Brain microvascular endothelial cell (primary cell): ENCODE measurements around the gene HMGB1.
A peak's percentile ranks its signal among the peaks of the same experiment; 100 is the strongest.

Experiments used
- DNase-seq: peaks from one replicate; pipeline ENCODE4 v3.0.0-alpha.2; 2020
- H3K27ac ChIP-seq: fragments of 250-450 bp; sonication (Bioruptor Pico); 2 replicates; pipeline ENCODE4 v1.5.1; 2020; ENCODE audit warnings: mild to moderate bottlenecking, moderate library complexity
- H3K27me3 ChIP-seq: fragments of 250-450 bp; sonication (Bioruptor Pico); replicated peaks from 2 replicates; pipeline ENCODE4 v1.5.1; 2020; ENCODE audit warnings: mild to moderate bottlenecking
- H3K36me3 ChIP-seq: fragments of 250-450 bp; sonication (Bioruptor Pico); replicated peaks from 2 replicates; pipeline ENCODE4 v1.5.1; 2020; ENCODE audit warnings: mild to moderate bottlenecking
- H3K4me3 ChIP-seq: 2 replicates; pipeline ENCODE4 v1.5.1; 2011; ENCODE audit warnings: low read depth, mild to moderate bottlenecking, control low read depth, low read length, moderate library complexity
- in situ Hi-C: cut with HindIII; loops from 2 replicates; pipeline ENCODE4 v1.10.0; 2017; ENCODE audit warnings: low sequenced_read_pairs, low pct_ligation_motif_present
- TF ChIP-seq, protein P1 (sequence below): IDR thresholded peaks from 2 replicates; pipeline ENCODE4 v1.5.1; 2011; ENCODE audit warnings: low read depth, mild to moderate bottlenecking, moderate library complexity, low read length, control low read depth, inconsistent platforms; ENCODE audit errors: missing control alignments

The HMGB1 gene

DNA sequence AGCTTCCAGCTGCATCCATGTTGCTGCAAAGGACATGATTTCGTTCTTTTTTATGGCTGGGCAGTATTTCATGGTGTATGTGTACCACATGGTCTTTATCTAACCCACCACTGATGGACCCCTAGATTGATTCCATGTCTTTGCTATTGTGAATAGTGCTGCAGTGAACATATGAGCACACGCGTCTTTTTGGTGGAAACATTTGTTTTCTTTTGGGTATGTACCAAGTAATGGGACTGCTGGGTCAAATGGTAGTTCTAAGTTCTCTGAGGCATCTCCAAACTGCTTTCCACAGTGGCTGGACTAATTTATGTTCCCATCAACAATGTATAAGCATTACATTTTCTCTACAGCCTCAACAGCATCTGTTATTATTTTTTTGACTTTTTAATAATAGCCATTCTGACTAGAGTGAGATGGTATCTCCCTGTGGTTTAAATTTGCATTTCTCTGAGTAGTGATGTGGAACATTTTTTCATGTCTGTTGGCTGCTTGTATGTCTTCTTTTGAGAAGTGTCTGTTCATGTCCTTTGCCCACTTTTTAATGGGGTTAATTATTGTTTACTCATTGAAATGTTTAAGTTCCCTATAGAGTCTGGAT is 50.2 kb downstream of the HMGB1 start:
- in situ Hi-C loops, result no loop called here
- H3K27me3 ChIP-seq, result no peaks in the 10 kb centered on the region
- no peaks in the 10 kb centered on the region for H3K36me3 ChIP-seq
- H3K27ac ChIP-seq, result no peak overlapping the region
- H3K4me3 ChIP-seq, result no peak overlapping the region
- no peak for DNase-seq
- TF ChIP-seq, protein P1, sequence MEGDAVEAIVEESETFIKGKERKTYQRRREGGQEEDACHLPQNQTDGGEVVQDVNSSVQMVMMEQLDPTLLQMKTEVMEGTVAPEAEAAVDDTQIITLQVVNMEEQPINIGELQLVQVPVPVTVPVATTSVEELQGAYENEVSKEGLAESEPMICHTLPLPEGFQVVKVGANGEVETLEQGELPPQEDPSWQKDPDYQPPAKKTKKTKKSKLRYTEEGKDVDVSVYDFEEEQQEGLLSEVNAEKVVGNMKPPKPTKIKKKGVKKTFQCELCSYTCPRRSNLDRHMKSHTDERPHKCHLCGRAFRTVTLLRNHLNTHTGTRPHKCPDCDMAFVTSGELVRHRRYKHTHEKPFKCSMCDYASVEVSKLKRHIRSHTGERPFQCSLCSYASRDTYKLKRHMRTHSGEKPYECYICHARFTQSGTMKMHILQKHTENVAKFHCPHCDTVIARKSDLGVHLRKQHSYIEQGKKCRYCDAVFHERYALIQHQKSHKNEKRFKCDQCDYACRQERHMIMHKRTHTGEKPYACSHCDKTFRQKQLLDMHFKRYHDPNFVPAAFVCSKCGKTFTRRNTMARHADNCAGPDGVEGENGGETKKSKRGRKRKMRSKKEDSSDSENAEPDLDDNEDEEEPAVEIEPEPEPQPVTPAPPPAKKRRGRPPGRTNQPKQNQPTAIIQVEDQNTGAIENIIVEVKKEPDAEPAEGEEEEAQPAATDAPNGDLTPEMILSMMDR, result no peak

DNA sequence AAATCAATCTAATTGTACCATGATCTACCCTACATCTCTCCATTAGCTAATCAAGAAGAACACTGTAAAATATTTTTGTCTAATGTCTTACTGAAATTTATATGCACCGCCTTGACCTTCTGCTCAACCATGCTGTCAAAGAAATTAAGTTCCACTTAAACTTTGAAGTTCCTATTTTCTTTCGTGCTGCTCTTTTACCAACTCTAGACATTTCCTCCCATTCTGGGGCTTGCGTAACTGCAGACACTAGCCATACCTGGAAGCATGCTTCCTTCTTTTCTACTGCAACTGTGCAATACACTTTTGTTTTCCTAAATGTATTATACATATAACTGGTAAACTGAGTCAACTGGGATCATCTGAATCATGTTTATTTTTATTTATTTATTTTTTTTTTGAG is 51.9 kb downstream of the HMGB1 start:
- H3K27ac ChIP-seq, result no peak overlapping the region
- TF ChIP-seq, protein P1, result no peak
- no peaks in the 10 kb centered on the region for H3K36me3 ChIP-seq
- in situ Hi-C loops, result no loop called here
- H3K4me3 ChIP-seq, result no peak overlapping the region
- no peaks in the 10 kb centered on the region for H3K27me3 ChIP-seq
- no peak for DNase-seq

DNA sequence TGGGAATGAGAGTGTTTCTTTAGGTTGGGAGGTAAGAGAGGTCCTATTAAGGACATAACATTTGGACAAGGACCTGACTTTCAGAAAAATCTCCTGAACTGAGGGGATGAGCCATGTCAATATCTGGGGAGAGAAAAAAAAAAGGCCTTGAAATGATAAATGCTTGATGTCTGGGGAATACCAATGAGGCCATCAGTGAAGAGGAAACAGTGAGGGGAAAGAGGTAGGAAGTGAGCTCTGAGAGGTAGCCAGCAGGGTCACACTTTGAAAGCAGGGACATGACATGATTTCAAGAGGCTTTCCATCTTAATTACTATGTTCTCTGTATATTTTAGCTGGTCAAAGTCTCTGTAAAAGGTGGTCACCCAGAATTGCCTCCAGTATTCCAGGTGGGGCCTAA is 53.4 kb downstream of the HMGB1 start:
- H3K27ac ChIP-seq, result no peak overlapping the region
- TF ChIP-seq, protein P1, result no peak
- in situ Hi-C loops, result no loop called here
- no peak overlapping the region for H3K4me3 ChIP-seq
- no peaks in the 10 kb centered on the region for H3K36me3 ChIP-seq
- no peak for DNase-seq
- no peaks in the 10 kb centered on the region for H3K27me3 ChIP-seq

DNA sequence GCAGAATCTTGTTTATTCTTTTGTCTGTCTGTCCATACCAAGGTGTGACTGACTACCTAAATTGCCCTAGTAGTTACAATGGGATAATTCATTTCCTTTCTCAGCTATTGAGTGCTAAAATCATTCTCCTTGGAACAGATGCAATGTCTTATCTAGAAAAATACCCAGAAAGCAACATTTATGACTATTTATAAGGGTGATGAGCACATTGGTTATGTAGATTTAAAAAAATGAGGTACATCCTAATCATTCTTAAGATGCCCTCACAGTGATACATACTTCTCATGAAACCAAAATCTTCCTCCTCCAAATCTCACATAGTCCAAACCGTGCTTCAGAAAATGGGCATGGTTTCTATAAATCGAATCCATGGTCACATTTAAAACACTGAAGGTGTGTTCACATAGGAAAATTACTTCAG is 55.0 kb downstream of the HMGB1 start:
- TF ChIP-seq, protein P1, result no peak
- Histone ChIP-seq H3K27me3 (no peaks in the 10 kb centered on the region), H3K27ac (peak overlapping the region; percentile 56), H3K4me3 (no peak overlapping the region), H3K36me3 (no peaks in the 10 kb centered on the region)
- in situ Hi-C loops, result no loop called here
- DNase-seq, result no peak

DNA sequence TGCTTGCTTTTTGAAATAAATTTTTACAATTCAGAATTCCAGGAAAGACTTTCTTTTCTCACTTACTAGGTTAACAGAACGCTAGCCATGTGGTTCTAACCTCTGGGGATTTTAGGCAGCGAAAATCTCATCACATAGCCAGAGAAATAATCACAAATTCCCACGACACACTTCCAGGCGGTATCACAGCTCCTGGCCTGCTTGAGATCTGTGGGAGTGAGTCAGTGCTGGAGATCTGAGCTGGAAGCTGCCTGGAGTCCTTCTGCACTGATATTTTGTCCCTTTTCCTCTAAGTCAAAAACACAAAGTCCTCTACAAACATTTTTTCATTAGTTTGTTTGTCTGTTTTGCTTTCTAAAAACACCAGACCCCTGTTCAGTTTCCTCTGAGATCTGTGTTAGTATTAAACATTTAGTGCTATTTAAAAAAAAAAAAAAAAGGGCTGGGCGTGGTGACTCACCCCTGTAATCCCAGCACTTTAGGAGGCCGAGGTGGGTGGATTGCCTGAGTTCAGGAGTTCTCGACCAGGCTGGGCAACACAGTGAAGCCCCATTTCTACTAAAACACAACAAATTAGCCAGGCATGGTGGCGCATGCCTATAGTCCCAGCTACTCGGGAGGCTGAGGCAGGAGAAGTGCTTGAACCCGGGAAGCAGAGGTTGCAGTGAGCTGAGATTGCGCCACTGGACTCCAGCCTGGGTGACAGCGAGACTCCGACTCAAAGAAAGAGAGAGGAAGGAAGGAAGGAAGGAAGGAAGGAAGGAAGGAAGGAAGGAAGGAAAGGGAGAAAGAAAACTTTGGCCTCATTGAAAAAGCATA is 55.6 kb downstream of the HMGB1 start:
- TF ChIP-seq, protein P1, result no peak
- Histone ChIP-seq H3K36me3 (no peaks in the 10 kb centered on the region), H3K27me3 (no peaks in the 10 kb centered on the region), H3K4me3 (no peak overlapping the region), H3K27ac (peak overlapping the region; percentile 56)
- peak; percentile 85 for DNase-seq
- in situ Hi-C loops, result no loop called here
